GM04503 (cell line): ENCODE results near the gene IFI30.

ENCODE experiments used
- DNase-seq: peaks from one replicate; pipeline ENCODE4 v3.0.0-alpha.2; 2012; ENCODE audit warnings: low read depth

The IFI30 gene

GRCh38 chr19:18173572-18174288 is at the start of gene IFI30:
Gene IFI30, plus strand, starts transcription at chr19:18173813. Its CDS starts 29 bp downstream, at chr19:18173842.
- no peak for DNase-seq

GRCh38 chr19:18123819-18124218 is 49.8 kb upstream of the IFI30 start:
- no peak for DNase-seq

- no peak for DNase-seq
Observed at GRCh38 chr19:18126097-18126496, 47.5 kb upstream of the IFI30 start.

- no peak for DNase-seq
Observed at GRCh38 chr19:18128044-18128443, 45.6 kb upstream of the IFI30 start.

- DNase-seq, result no peak
Observed at GRCh38 chr19:18128805-18129204, 44.8 kb upstream of the IFI30 start.

- no peak for DNase-seq
Observed at GRCh38 chr19:18130523-18131242, 42.9 kb upstream of the IFI30 start.

GRCh38 chr19:18131841-18132596 is 41.6 kb upstream of the IFI30 start:
- no peak for DNase-seq

GRCh38 chr19:18135712-18136584 is 37.7 kb upstream of the IFI30 start:
- DNase-seq, result no peak

- no peak for DNase-seq
Observed at GRCh38 chr19:18137242-18137641, 36.4 kb upstream of the IFI30 start.

GRCh38 chr19:18137657-18138339 is 35.8 kb upstream of the IFI30 start:
- DNase-seq, result no peak

GRCh38 chr19:18140473-18140872 is 33.1 kb upstream of the IFI30 start:
- no peak for DNase-seq

GRCh38 chr19:18141031-18141430 is 32.6 kb upstream of the IFI30 start:
- no peak for DNase-seq

GRCh38 chr19:18143902-18144301 is 29.7 kb upstream of the IFI30 start:
- DNase-seq, result no peak

GRCh38 chr19:18144361-18144760 is 29.3 kb upstream of the IFI30 start:
- DNase-seq, result no peak

- no peak for DNase-seq
Observed at GRCh38 chr19:18144906-18145305, 28.7 kb upstream of the IFI30 start.

- DNase-seq, result no peak
Observed at GRCh38 chr19:18145391-18145999, 28.1 kb upstream of the IFI30 start.

- DNase-seq, result no peak
Observed at GRCh38 chr19:18147396-18147795, 26.2 kb upstream of the IFI30 start.

- no peak for DNase-seq
Observed at GRCh38 chr19:18149596-18149975, 24.0 kb upstream of the IFI30 start.

GRCh38 chr19:18150776-18151624 is 22.6 kb upstream of the IFI30 start:
- no peak for DNase-seq

- peak; percentile 80 for DNase-seq
Observed at GRCh38 chr19:18152442-18152816, 21.2 kb upstream of the IFI30 start.
